Trophoblast cell (in vitro differentiated cells and primary cell): ENCODE results near the gene APLP2.

Experiments
- DNase-seq, 2 donors: peaks; one replicate each; pipeline ENCODE4 v3.0.0-alpha.2; 2016
- H2AFZ ChIP-seq: 2 replicates; pipeline ENCODE4 v1.6.1; 2013; ENCODE audit warnings: low read length, moderate library complexity, mild to moderate bottlenecking; ENCODE audit not compliant: insufficient read depth, poor library complexity
- H2AK5ac ChIP-seq: 2 replicates; pipeline ENCODE4 v1.6.1; 2013; ENCODE audit warnings: mild to moderate bottlenecking, low read length
- H2BK120ac ChIP-seq: 2 replicates; pipeline ENCODE4 v1.6.1; 2013; ENCODE audit warnings: low read length, mild to moderate bottlenecking, moderate library complexity; ENCODE audit not compliant: insufficient read depth, poor library complexity
- H2BK12ac ChIP-seq: 2 replicates; pipeline ENCODE4 v1.6.1; 2013; ENCODE audit warnings: mild to moderate bottlenecking, low read length, moderate library complexity
- H2BK5ac ChIP-seq: 2 replicates; pipeline ENCODE4 v1.6.1; 2013; ENCODE audit warnings: low read length, low read depth, moderate library complexity, mild to moderate bottlenecking; ENCODE audit not compliant: poor library complexity
- H3K14ac ChIP-seq: 2 replicates; pipeline ENCODE4 v1.6.1; 2013; ENCODE audit warnings: mild to moderate bottlenecking, low read length
- H3K18ac ChIP-seq: 2 replicates; pipeline ENCODE4 v1.6.1; 2013; ENCODE audit warnings: mild to moderate bottlenecking, low read length
- H3K23ac ChIP-seq: 2 replicates; pipeline ENCODE4 v1.6.1; 2013; ENCODE audit warnings: low read length
- H3K27ac ChIP-seq: 2 replicates; pipeline ENCODE4 v1.5.1; 2013; ENCODE audit warnings: low read depth, mild to moderate bottlenecking, inconsistent platforms, low read length, moderate library complexity
- H3K27me3 ChIP-seq: 2 replicates; pipeline ENCODE4 v1.6.1; 2013; ENCODE audit warnings: inconsistent platforms, mild to moderate bottlenecking, low read length, moderate library complexity; ENCODE audit not compliant: insufficient read depth
- H3K36me3 ChIP-seq, 2 experiments: 1 replicate in 1 of 2; 2 replicates in 1 of 2; pipeline ENCODE4 v1.6.1; 2013; ENCODE audit warnings: low read length in 2 of 2, mild to moderate bottlenecking in 2 of 2, moderate library complexity in 1 of 2; ENCODE audit not compliant: insufficient read depth in 2 of 2, control insufficient read depth in 1 of 2
- H3K4ac ChIP-seq: 2 replicates; pipeline ENCODE4 v1.6.1; 2013; ENCODE audit warnings: low read depth, mild to moderate bottlenecking, low read length, moderate library complexity
- H3K4me1 ChIP-seq, 2 experiments: 1 replicate in 1 of 2; 2 replicates in 1 of 2; pipeline ENCODE4 v1.6.1; 2013; ENCODE audit warnings: low read length in 2 of 2, mild to moderate bottlenecking in 2 of 2, moderate library complexity in 1 of 2; ENCODE audit not compliant: insufficient read depth in 2 of 2, control insufficient read depth in 1 of 2
- H3K4me2 ChIP-seq: 2 replicates; pipeline ENCODE4 v1.6.1; 2013; ENCODE audit warnings: inconsistent platforms, mild to moderate bottlenecking, low read length, moderate library complexity
- H3K4me3 ChIP-seq: 2 replicates; pipeline ENCODE4 v1.5.1; 2013; ENCODE audit warnings: mild to moderate bottlenecking, low read depth, low read length, inconsistent platforms
- H3K79me1 ChIP-seq: one replicate; pipeline ENCODE4 v1.6.1; 2013; ENCODE audit warnings: low read length
- H3K79me2 ChIP-seq: 2 replicates; pipeline ENCODE4 v1.6.1; 2013; ENCODE audit warnings: low read length, mild to moderate bottlenecking; ENCODE audit not compliant: control insufficient read depth, insufficient read depth, poor library complexity
- H3K9ac ChIP-seq: 2 replicates; pipeline ENCODE4 v1.6.1; 2013; ENCODE audit warnings: mild to moderate bottlenecking, low read length
- H3K9me3 ChIP-seq: 2 replicates; pipeline ENCODE4 v1.6.1; 2013; ENCODE audit warnings: low read depth, mild to moderate bottlenecking, control low read depth, inconsistent platforms, low read length; ENCODE audit not compliant: insufficient read depth
- H4K12ac ChIP-seq: 2 replicates; pipeline ENCODE4 v1.6.1; 2013; ENCODE audit warnings: low read depth, mild to moderate bottlenecking, low read length, moderate library complexity
- H4K8ac ChIP-seq: 2 replicates; pipeline ENCODE4 v1.6.1; 2013; ENCODE audit warnings: low read depth, mild to moderate bottlenecking, low read length, moderate library complexity
- H4K91ac ChIP-seq: one replicate; pipeline ENCODE4 v1.6.1; 2013; ENCODE audit warnings: low read depth, mild to moderate bottlenecking, low read length, moderate library complexity
- WGBS: extraction: QIAGEN DNeasy Blood & Tissue Kit; methylation state at CpG from one replicate; pipeline ENCODE4 v1.1.7; 2013; ENCODE audit warnings: missing lambda C conversion rate; ENCODE audit not compliant: insufficient read length, insufficient coverage; ENCODE audit errors: extremely low coverage; 5-methylcytosine and 5-hydroxymethylcytosine counted together

The APLP2 gene

DNA sequence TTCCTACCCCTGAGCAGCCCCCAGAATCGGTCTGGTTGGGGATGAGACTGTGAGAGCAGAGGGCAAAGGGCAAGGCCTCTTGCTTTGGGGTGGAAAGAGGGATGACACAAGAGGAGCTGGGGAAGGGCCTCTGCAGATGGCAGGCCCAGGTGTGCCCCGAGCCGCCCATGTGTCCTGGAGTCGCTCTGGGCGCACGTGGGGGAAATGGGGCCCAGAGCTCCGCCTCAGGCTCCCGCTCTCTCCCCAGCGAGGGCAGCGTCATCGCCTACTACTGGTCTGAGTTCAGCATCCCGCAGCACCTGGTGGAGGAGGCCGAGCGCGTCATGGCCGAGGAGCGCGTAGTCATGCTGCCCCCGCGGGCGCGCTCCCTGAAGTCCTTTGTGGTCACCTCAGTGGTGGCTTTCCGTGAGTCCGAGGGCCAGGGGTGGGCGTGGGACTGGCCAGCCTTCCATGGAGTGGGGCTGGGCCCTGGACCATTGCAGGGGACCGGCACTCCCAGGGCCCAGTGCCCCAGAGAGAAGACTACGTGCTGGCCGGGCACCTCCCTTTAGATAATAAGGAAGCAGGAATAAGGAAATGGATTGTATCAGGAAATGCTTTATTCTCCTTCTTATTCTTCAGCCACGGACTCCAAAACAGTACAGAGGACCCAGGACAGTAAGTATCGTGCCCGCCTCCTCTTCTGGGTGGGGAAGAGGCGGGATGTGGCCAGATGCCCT is 120.0 kb downstream of the APLP2 start:
- Histone ChIP-seq H3K27ac (no peak overlapping the region), H4K8ac (no peak overlapping the region), H4K91ac (no peak overlapping the region), H2BK120ac (no peak overlapping the region), H2AK5ac (no peak overlapping the region), H3K4me1 (no peaks in the 10 kb centered on the region), H2AFZ (no peak overlapping the region), H3K4ac (no peak overlapping the region), H3K9ac (no peak overlapping the region), H4K12ac (no peak overlapping the region), H3K14ac (no peak overlapping the region), H3K27me3 (no peaks in the 10 kb centered on the region), H3K79me1 (no peaks in the 10 kb centered on the region), H3K4me2 (no peak overlapping the region), H3K9me3 (no peaks in the 10 kb centered on the region), H3K18ac (no peak overlapping the region), H2BK12ac (no peak overlapping the region), H2BK5ac (no peak overlapping the region), H3K79me2 (no peaks in the 10 kb centered on the region), H3K4me3 (no peak overlapping the region), H3K23ac (no peak overlapping the region), H3K36me3 (no peaks in the 10 kb centered on the region)
- WGBS = no CpG with 5 or more reads among the region's 32 CpGs
- DNase-seq = no peak

DNA sequence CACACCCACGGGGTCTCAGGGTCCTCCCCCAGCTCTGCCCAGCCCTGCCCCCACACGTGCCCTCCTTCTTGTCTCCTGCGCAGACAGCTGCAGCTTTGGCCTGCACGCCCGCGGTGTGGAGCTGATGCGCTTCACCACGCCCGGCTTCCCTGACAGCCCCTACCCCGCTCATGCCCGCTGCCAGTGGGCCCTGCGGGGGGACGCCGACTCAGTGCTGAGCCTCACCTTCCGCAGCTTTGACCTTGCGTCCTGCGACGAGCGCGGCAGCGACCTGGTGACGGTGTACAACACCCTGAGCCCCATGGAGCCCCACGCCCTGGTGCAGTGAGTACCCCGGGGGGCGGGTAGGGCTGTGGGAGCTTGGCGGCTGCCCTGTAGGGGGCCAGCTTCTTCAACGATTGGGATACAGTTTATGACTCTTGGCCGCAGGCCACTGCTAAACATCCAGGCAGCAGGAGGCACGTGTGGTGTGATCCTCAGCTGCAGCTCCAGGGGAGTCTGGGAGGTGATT is 120.7 kb downstream of the APLP2 start:
- H3K36me3 ChIP-seq = no peaks in the 10 kb centered on the region
- no peak for DNase-seq

DNA sequence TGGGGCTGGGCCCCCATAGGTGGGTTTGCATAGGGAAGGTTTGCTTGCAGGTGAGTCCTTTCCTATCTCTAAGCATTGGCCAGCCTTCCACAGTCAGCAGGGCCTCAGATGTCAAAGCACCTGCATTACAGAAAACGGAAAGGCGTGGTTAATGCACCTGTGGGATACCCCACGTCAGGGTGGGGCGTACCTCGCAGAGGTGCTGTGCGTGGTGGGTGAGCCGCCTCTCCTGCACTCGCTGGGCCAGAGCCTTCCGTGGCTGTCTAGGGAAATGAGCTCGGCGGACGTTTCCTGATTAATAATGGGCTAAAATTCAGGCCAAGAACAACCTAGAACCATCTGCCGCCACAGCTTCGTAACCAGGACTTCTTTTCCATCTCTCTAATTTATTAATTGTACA is 122.2 kb downstream of the APLP2 start:
- Histone ChIP-seq H3K4me1 (no peaks in the 10 kb centered on the region), H4K91ac (no peak overlapping the region), H3K4me3 (no peak overlapping the region), H3K9ac (no peak overlapping the region), H2BK12ac (no peak overlapping the region), H3K4ac (no peak overlapping the region), H4K8ac (no peak overlapping the region), H3K18ac (no peak overlapping the region), H3K27me3 (no peaks in the 10 kb centered on the region), H2AFZ (no peak overlapping the region), H3K36me3 (no peaks in the 10 kb centered on the region), H3K79me1 (no peaks in the 10 kb centered on the region), H3K4me2 (no peak overlapping the region), H4K12ac (no peak overlapping the region), H2BK120ac (no peak overlapping the region), H3K9me3 (no peaks in the 10 kb centered on the region), H3K79me2 (no peaks in the 10 kb centered on the region), H3K23ac (no peak overlapping the region), H2AK5ac (no peak overlapping the region), H3K27ac (no peak overlapping the region), H2BK5ac (no peak overlapping the region), H3K14ac (no peak overlapping the region)
- no CpG with 5 or more reads among the region's 14 CpGs for WGBS
- no peak for DNase-seq

More for the DNA sequence above, 120.7 kb downstream of the APLP2 start:
- no peaks in the 10 kb centered on the region for H3K79me2 ChIP-seq
- no peak overlapping the region for H3K23ac ChIP-seq
- no peaks in the 10 kb centered on the region for H3K9me3 ChIP-seq
- no peak overlapping the region for H4K91ac ChIP-seq
- H3K79me1 ChIP-seq = no peaks in the 10 kb centered on the region
- no peak overlapping the region for H2BK12ac ChIP-seq
- H3K4me1 ChIP-seq = no peaks in the 10 kb centered on the region
- H2BK120ac ChIP-seq = no peak overlapping the region
- no peak overlapping the region for H4K12ac ChIP-seq
- WGBS = no CpG with 5 or more reads among the region's 29 CpGs
- H2BK5ac ChIP-seq = no peak overlapping the region
- no peak overlapping the region for H3K4me3 ChIP-seq
- H3K4me2 ChIP-seq = no peak overlapping the region
- H3K27ac ChIP-seq = no peak overlapping the region
- no peak overlapping the region for H3K9ac ChIP-seq
- H3K18ac ChIP-seq = no peak overlapping the region
- H4K8ac ChIP-seq = no peak overlapping the region
- H3K27me3 ChIP-seq = no peaks in the 10 kb centered on the region
- no peak overlapping the region for H3K4ac ChIP-seq
- H3K14ac ChIP-seq = no peak overlapping the region
- H2AK5ac ChIP-seq = no peak overlapping the region
- H2AFZ ChIP-seq = no peak overlapping the region

DNA sequence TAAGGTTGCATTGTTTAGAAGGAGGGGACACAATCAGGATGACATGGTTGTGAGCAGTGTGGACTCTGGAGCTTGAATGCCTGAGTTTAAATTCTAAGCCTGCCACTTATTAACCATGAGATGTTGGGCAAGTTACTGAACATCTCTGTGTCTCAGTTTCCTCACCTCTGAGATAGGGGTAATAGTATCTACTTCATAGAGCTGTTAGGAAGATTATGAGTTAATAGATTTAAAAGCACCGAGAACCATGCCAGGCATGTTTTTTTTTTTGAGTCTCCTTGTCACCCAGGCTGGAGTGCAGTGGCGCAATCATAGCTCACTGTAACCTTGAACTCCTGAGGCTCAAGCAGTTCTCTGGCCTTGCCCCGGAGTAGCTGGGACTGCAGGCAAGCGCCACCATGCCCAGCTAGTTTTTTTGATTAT is 123.2 kb downstream of the APLP2 start:
- H3K79me1 ChIP-seq = no peaks in the 10 kb centered on the region
- H3K4me3 ChIP-seq = no peak overlapping the region
- H3K9me3 ChIP-seq = no peaks in the 10 kb centered on the region
- no peak overlapping the region for H2BK12ac ChIP-seq
- no peaks in the 10 kb centered on the region for H3K36me3 ChIP-seq
- H2AK5ac ChIP-seq = no peak overlapping the region
- H3K4ac ChIP-seq = no peak overlapping the region
- no peak overlapping the region for H3K4me2 ChIP-seq
- no peak overlapping the region for H3K18ac ChIP-seq
- DNase-seq = no peak
- H3K27ac ChIP-seq = no peak overlapping the region
- no peak overlapping the region for H4K12ac ChIP-seq
- no peak overlapping the region for H2AFZ ChIP-seq
- H2BK5ac ChIP-seq = no peak overlapping the region
- no peak overlapping the region for H3K9ac ChIP-seq
- no peak overlapping the region for H3K14ac ChIP-seq
- H3K4me1 ChIP-seq = no peaks in the 10 kb centered on the region
- no peak overlapping the region for H2BK120ac ChIP-seq
- no peak overlapping the region for H4K91ac ChIP-seq
- no peak overlapping the region for H3K23ac ChIP-seq
- no peaks in the 10 kb centered on the region for H3K79me2 ChIP-seq
- no CpG with 5 or more reads among the region's 4 CpGs for WGBS
- H4K8ac ChIP-seq = no peak overlapping the region
- H3K27me3 ChIP-seq = no peaks in the 10 kb centered on the region
